GM12878 (cell line): ENCODE results near the gene DEFB123. TPM values are rescaled to one million over a fixed set of nuclear protein-coding genes. Genes with fewer than 3 reads are reported as not detected.

Source experiments
- ATAC-seq: fragments of 200-7000 bp; cut with Tn5 transposase; 3 replicates; pipeline ENCODE4 v1.9.1; 2020; ENCODE audit warnings: mild to moderate bottlenecking, moderate library complexity
- BruUV-seq: library from RNA; stranded (reverse); fragments of 400-500 nt; replicated peaks from 2 replicates; lab custom pipeline; 2021; lab: Mats Ljungman, UMichigan
- CTCF ChIA-PET: fragments of 300-600 bp; sonication (Branson Sonifier 250); formaldehyde crosslinking; extraction: SDS; loops from one replicate; lab custom pipeline; 2021; ENCODE audit warnings: inconsistent platforms; lab: Yijun Ruan, JAX
- POLR2A ChIA-PET: fragments of 350-600 bp; formaldehyde crosslinking; extraction: SDS; loops from one replicate; lab custom pipeline; 2021; ENCODE audit warnings: inconsistent platforms; lab: Charles Lee
- RAD21 ChIA-PET: fragments of 300-600 bp; sonication (Branson Sonifier 250); formaldehyde crosslinking; loops from one replicate; lab custom pipeline; 2023; ENCODE audit warnings: antibody characterized with exemption; ENCODE audit not compliant: unreplicated experiment; lab: Charles Lee
- SMC1A ChIA-PET: fragments of 300-600 bp; sonication (Branson Sonifier 250); formaldehyde crosslinking; loops from one replicate; lab custom pipeline; 2023; ENCODE audit not compliant: unreplicated experiment, uncharacterized antibody; lab: Charles Lee
- DNase-seq: peaks from one replicate; pipeline ENCODE4 v3.0.0-alpha.2; 2011; ENCODE audit warnings: low read depth, low spot score
- FAIRE-seq: peaks from 3 replicates; lab custom pipeline; 2011; peaks lifted over from hg19 to GRCh38; lab: Jason Lieb, UNC
- H2AFZ ChIP-seq: 2 replicates; pipeline ENCODE4 v1.6.0; 2011; ENCODE audit warnings: low read depth, low read length, control low read depth; ENCODE audit not compliant: control insufficient read depth
- H3K27ac ChIP-seq: 2 replicates; pipeline ENCODE4 v1.5.1; 2011; ENCODE audit warnings: control low read depth; ENCODE audit not compliant: control insufficient read depth, insufficient read depth
- H3K27me3 ChIP-seq, 2 experiments: replicated peaks in 1 of 2; 2 replicates each; pipeline versions ENCODE4 v1.6.0 to v1.6.1; 2011; ENCODE audit warnings: low read length in 1 of 2; ENCODE audit not compliant: control insufficient read depth in 2 of 2, insufficient read depth in 2 of 2
- H3K36me3 ChIP-seq, 2 experiments: 2 replicates each; pipeline ENCODE4 v1.5.1; 2011; ENCODE audit warnings: low read length in 1 of 2; ENCODE audit not compliant: control insufficient read depth in 2 of 2, insufficient read depth in 2 of 2
- H3K4me1 ChIP-seq: 2 replicates; pipeline ENCODE4 v1.6.1; 2011; ENCODE audit warnings: mild to moderate bottlenecking, low read length, moderate library complexity, mixed read lengths; ENCODE audit not compliant: control insufficient read depth, insufficient read depth
- H3K4me2 ChIP-seq: 2 replicates; pipeline ENCODE4 v1.6.0; 2011; ENCODE audit warnings: control low read depth; ENCODE audit not compliant: control insufficient read depth, insufficient read depth
- H3K4me3 ChIP-seq: fragments of 200-600 bp; sonication (generic); 2 replicates; pipeline ENCODE4 v1.5.1; 2016
- H3K79me2 ChIP-seq: 2 replicates; pipeline ENCODE4 v1.6.0; 2011; ENCODE audit warnings: low read length; ENCODE audit not compliant: control insufficient read depth, insufficient read depth
- H3K9ac ChIP-seq: 2 replicates; pipeline ENCODE4 v1.8.0; 2011; ENCODE audit warnings: low read length, control low read depth, mixed read lengths; ENCODE audit not compliant: control insufficient read depth, insufficient read depth
- H3K9me3 ChIP-seq: replicated peaks from 3 replicates; pipeline ENCODE4 v1.5.1; 2011; ENCODE audit warnings: mild to moderate bottlenecking, low read length; ENCODE audit not compliant: control insufficient read depth, insufficient read depth
- H4K20me1 ChIP-seq: 2 replicates; pipeline ENCODE4 v1.6.0; 2011; ENCODE audit not compliant: control insufficient read depth, insufficient read depth
- BRCA1 ChIP-seq: IDR thresholded peaks from 2 replicates; pipeline ENCODE4 v1.6.1; 2011; ENCODE audit warnings: low read depth, low read length, improper control_type of control experiment
- CREB1 ChIP-seq: IDR thresholded peaks from 2 replicates; pipeline ENCODE4 v1.6.1; 2012; ENCODE audit warnings: low read depth, mild to moderate bottlenecking, inconsistent platforms
- GABPA ChIP-seq: IDR thresholded peaks from 2 replicates; pipeline ENCODE4 v1.6.1; 2014; ENCODE audit warnings: antibody characterized with exemption, low read depth, mild to moderate bottlenecking, inconsistent platforms
- NFXL1 ChIP-seq: fragments of 450-650 bp; IDR thresholded peaks from 2 replicates; pipeline ENCODE4 v1.6.1; 2017; ENCODE audit warnings: antibody characterized with exemption, mild to moderate bottlenecking, borderline replicate concordance
- NRF1 ChIP-seq: conservative IDR thresholded peaks from 2 replicates; pipeline ENCODE4 v1.6.1; 2011; ENCODE audit warnings: mild to moderate bottlenecking, low read depth, low read length, improper control_type of control experiment
- TCF3 ChIP-seq: IDR thresholded peaks from 2 replicates; pipeline ENCODE4 v1.6.1; 2012; ENCODE audit warnings: low read depth, mild to moderate bottlenecking, low read length, borderline replicate concordance; ENCODE audit not compliant: insufficient read depth
- WGBS: methylation state at CpG from one replicate; pipeline ENCODE4 v1.1.6; 2016; ENCODE audit warnings: low lambda C conversion rate; ENCODE audit not compliant: insufficient replicate concordance, insufficient coverage; ENCODE audit errors: missing lambda C conversion rate; 5-methylcytosine and 5-hydroxymethylcytosine counted together
- in situ Hi-C: fragments of 300-500 bp; cut with MboI; formaldehyde crosslinking; loops from 9 replicates; pipeline ENCODE4 v1.14.3; 2018; ENCODE audit warnings: mixed read lengths
- intact Hi-C: fragments of 100-400 bp; cut with micrococcal nuclease; formaldehyde crosslinking; loops from one replicate; pipeline ENCODE4 v1.14.2; 2022; ENCODE audit not compliant: unreplicated experiment
- polyA plus RNA-seq, 11 experiments: library from polyadenylated mRNA; depleted of rRNA in 4 of 11; unstranded in 6 of 11; stranded (reverse) in 5 of 11; fragments of >200 nt; fragmentation: Nextera tagmentation in 4 of 11; fragmentation: Illumina TruSeq in 1 of 11; extraction: Ambion mirVana in 4 of 11; extraction: Trizol in 1 of 11; gene quantifications; 1 replicate in 1 of 11; 2 replicates in 10 of 11; pipeline versions ENCODE4 v1.2.1 to v1.2.3, GENCODE V29; 2011 to 2016; ENCODE audit warnings: inconsistent platforms in 2 of 11, missing spikeins in 2 of 11, low read depth in 1 of 11
- total RNA-seq, 4 experiments: library from RNA; depleted of rRNA in 3 of 4; stranded (reverse); fragments of >200 nt in 3 of 4; fragmentation: Illumina TruSeq in 1 of 4; extraction: Trizol in 1 of 4; gene quantifications; 2 replicates each; pipeline versions ENCODE4 v1.2.1 to v1.2.3, GENCODE V29; 2013 to 2021
- TF ChIP-seq, protein P1 (sequence below): IDR thresholded peaks from 2 replicates; pipeline ENCODE4 v1.6.1; 2011; ENCODE audit warnings: borderline replicate concordance, low read depth, mild to moderate bottlenecking, moderate library complexity, mixed read lengths, low read length; ENCODE audit not compliant: insufficient read depth; ENCODE audit errors: extremely low read length

The DEFB123 gene
- total and polyA plus RNA-seq, 10 of the 15 experiments (the other 5 are each of a cell fraction or from before 2014, with no cell fraction given), result not detected

DNA sequence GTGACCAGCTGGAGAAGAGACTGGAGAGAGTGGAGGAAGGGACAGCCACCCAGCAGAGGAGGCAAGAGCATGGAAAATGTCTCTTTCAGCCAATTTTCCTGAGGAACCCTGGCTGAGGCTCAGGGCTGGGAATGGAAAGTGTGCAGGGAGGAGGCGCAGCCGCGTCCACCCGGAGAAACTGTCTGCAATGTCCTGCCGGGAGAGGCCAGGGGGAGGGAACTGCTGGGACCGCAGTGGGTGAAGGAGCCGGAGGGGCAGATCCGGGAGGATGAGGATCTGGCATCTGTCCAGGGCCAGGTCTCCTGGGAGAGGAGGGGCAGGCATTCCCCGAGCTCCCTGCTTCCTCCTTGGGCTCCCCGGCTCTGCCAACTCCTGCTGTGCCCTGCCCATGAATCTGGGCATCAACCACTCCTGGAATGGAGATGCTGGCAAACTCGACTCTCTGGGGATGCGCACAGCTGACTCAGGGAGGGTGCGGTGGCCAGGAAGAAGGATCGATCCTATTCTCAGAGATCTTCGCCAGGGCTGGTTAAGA is 56.4 kb downstream of the DEFB123 start:
- in situ Hi-C loops (no loop called here), intact Hi-C loops (no loop called here)
- ChIA-PET POLR2A (no interaction called here), SMC1A (no interaction called here), RAD21 (no interaction called here), CTCF (interaction anchor here (1.0 kb wide), 1 partner anchor 24 kb away, joined by 3 read pairs; no protein-coding TSS in a partner anchor)
- Histone ChIP-seq H3K4me3 (no peak overlapping the region), H3K27me3 (no peaks in the 10 kb centered on the region), H3K9me3 (no peaks in the 10 kb centered on the region), H3K9ac (no peak overlapping the region), H3K4me1 (no peaks in the 10 kb centered on the region), H3K4me2 (no peak overlapping the region), H3K79me2 (no peaks in the 10 kb centered on the region), H2AFZ (no peak overlapping the region), H3K27ac (no peak overlapping the region), H4K20me1 (no peaks in the 10 kb centered on the region), H3K36me3 (no peaks in the 10 kb centered on the region)
- BruUV-seq, result no TSS peak
- 45% methylated on average over 15 of the region's 15 CpGs for WGBS
- ATAC-seq (no peak), DNase-seq (no peak), FAIRE-seq (no peak)
- TF ChIP-seq GABPA (no peak), CREB1 (no peak), TCF3 (no peak), NFXL1 (no peak), NRF1 (no peak), BRCA1 (no peak)
- TF ChIP-seq, protein P1, sequence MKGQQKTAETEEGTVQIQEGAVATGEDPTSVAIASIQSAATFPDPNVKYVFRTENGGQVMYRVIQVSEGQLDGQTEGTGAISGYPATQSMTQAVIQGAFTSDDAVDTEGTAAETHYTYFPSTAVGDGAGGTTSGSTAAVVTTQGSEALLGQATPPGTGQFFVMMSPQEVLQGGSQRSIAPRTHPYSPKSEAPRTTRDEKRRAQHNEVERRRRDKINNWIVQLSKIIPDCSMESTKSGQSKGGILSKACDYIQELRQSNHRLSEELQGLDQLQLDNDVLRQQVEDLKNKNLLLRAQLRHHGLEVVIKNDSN, result no peak
